Measurements from ENCODE around the gene WIPF2. TPM values are rescaled to one million over a fixed set of nuclear protein-coding genes. Genes with fewer than 3 reads are reported as not detected.

The WIPF2 gene
- total and polyA plus RNA-seq, 4 donors: 10.6 to 34.5 (median 14.9) TPM

DNA sequence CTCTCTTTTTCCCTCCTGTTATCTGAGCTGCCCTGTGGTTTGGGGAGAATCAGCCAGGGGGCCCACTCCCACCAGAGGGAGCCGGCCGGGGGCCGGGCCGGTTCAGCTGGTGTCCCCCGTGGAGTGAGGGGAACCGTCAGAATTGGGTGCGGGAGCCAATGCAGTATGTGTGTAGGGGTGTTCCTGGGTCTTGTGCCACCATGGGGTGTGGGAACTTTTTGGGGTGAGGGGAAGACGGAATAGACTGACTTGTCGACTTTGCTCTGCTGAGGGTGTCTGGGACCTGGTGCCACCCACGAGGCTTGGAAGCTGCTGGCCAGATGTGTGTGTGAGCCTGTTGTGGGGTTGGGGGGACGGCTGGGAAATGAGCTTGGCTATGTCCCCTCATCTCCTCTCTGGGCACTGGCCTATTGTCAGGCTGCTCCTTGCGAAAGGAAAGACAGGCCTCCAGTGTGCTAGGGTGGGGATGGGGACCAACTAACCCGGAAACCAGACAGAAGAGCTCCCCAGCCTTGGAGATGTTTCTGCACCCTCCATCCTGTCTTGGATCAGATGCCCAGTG lies 99.8 kb downstream of the WIPF2 start:
- DNase-seq (peak; percentile 44 to 56 (median 53)), ATAC-seq (ENCODE audit: insufficient read depth, low FRiP score) (no peak)
- H3K4me1 ChIP-seq (ENCODE audit: control insufficient read depth in 5 of 5, insufficient read depth in 5 of 5, low read length in 5 of 5): peaks cover 34 to 81% (median 61%) of the 10 kb centered on the region in 5 donors
- peak overlapping the region in 1 of 2 donors; percentile 82 for H3K9ac ChIP-seq (ENCODE audit: insufficient read depth in 1 of 2, low read length in 2 of 2)
- peaks cover 0 to 3% (median 0%) of the 10 kb centered on the region in 4 donors for H3K36me3 ChIP-seq (ENCODE audit: control insufficient read depth in 4 of 4, insufficient read depth in 4 of 4, low read length in 4 of 4)
- H3K27me3 ChIP-seq (ENCODE audit: control insufficient read depth in 3 of 3, insufficient read depth in 3 of 3, low read length in 2 of 3): no peaks in the 10 kb centered on the region
- TF ChIP-seq, protein P1, sequence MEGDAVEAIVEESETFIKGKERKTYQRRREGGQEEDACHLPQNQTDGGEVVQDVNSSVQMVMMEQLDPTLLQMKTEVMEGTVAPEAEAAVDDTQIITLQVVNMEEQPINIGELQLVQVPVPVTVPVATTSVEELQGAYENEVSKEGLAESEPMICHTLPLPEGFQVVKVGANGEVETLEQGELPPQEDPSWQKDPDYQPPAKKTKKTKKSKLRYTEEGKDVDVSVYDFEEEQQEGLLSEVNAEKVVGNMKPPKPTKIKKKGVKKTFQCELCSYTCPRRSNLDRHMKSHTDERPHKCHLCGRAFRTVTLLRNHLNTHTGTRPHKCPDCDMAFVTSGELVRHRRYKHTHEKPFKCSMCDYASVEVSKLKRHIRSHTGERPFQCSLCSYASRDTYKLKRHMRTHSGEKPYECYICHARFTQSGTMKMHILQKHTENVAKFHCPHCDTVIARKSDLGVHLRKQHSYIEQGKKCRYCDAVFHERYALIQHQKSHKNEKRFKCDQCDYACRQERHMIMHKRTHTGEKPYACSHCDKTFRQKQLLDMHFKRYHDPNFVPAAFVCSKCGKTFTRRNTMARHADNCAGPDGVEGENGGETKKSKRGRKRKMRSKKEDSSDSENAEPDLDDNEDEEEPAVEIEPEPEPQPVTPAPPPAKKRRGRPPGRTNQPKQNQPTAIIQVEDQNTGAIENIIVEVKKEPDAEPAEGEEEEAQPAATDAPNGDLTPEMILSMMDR (IDR thresholded peaks at IDR 0.05; ENCODE audit: control extremely low read depth, extremely low read depth): no peak
- peak overlapping the region; percentile 86 for H3K4me3 ChIP-seq
- WGBS, 2 donors: 4 to 11% methylated on average over 13 of the region's 13 CpGs
- no peaks in the 10 kb centered on the region for H3K9me3 ChIP-seq (ENCODE audit: control insufficient read depth in 4 of 4, insufficient read depth in 3 of 4, low read length in 3 of 4)
- H3K27ac ChIP-seq (ENCODE audit: low read depth in 1 of 2, low read length in 1 of 2): peak overlapping the region; percentile 18 to 93

DNA sequence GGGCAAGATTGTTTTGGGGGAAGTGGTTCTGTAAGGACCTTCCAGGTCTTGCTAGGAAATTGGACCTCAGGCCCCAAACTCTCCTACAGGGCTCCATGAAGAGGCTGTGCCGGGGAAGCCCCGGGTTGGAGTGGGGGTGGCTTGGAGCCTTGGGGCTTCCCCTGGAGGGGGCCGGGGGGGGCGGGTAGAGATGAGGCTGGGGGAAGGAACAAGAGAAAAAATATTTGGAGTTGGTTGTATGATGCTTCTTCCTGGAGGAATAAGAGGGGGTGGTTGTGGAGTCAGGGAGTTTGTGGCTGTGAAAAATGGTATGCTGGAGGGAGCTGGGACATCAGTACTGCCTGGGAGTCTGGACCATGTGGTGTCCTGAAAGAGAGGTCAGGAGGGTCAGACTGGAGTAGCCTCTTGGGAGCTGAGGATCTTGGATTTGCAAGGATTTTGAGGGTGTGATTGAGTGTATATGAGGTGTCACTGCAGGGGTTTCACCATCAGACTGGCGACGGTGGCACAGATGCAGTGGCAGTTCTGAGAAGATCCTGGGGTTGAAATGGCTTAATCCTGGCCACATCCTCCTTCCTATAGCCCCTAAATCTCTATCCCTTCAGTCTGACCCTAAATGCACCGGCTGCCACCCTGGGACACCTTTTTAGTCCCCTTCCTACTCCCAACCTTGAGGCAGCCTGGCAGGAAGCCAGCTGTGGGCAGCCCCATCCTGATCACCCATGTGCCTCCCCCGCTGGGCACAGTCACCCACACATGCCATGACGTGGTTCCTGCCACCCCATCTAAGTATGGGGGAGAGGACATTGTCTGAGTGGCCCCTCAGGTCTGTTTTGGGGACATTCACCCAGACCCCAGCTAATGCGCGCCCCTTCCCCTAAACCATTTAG lies 100.8 kb downstream of the WIPF2 start:
- peak in 1 of 3 donors; percentile 13 for DNase-seq
- 27 to 45% methylated on average over 11 of the region's 11 CpGs for WGBS, 2 donors
- H3K27me3 ChIP-seq (ENCODE audit: control insufficient read depth in 3 of 3, insufficient read depth in 3 of 3, low read length in 2 of 3): no peaks in the 10 kb centered on the region
- TF ChIP-seq, protein P1 (IDR thresholded peaks at IDR 0.05; ENCODE audit: control extremely low read depth, extremely low read depth): no peak
- H3K9ac ChIP-seq (ENCODE audit: insufficient read depth in 1 of 2, low read length in 2 of 2): peak overlapping the region; percentile 57 to 60
- peaks cover 43 to 82% (median 63%) of the 10 kb centered on the region in 5 donors for H3K4me1 ChIP-seq (ENCODE audit: control insufficient read depth in 5 of 5, insufficient read depth in 5 of 5, low read length in 5 of 5)
- no peaks in the 10 kb centered on the region for H3K9me3 ChIP-seq (ENCODE audit: control insufficient read depth in 4 of 4, insufficient read depth in 3 of 4, low read length in 3 of 4)
- peak overlapping the region; percentile 87 to 98 for H3K27ac ChIP-seq (ENCODE audit: low read depth in 1 of 2, low read length in 1 of 2)
- peaks cover 0 to 3% (median 0%) of the 10 kb centered on the region in 4 donors for H3K36me3 ChIP-seq (ENCODE audit: control insufficient read depth in 4 of 4, insufficient read depth in 4 of 4, low read length in 4 of 4)
- ATAC-seq (ENCODE audit: insufficient read depth, low FRiP score): no peak
- peak overlapping the region; percentile 14 for H3K4me3 ChIP-seq

DNA sequence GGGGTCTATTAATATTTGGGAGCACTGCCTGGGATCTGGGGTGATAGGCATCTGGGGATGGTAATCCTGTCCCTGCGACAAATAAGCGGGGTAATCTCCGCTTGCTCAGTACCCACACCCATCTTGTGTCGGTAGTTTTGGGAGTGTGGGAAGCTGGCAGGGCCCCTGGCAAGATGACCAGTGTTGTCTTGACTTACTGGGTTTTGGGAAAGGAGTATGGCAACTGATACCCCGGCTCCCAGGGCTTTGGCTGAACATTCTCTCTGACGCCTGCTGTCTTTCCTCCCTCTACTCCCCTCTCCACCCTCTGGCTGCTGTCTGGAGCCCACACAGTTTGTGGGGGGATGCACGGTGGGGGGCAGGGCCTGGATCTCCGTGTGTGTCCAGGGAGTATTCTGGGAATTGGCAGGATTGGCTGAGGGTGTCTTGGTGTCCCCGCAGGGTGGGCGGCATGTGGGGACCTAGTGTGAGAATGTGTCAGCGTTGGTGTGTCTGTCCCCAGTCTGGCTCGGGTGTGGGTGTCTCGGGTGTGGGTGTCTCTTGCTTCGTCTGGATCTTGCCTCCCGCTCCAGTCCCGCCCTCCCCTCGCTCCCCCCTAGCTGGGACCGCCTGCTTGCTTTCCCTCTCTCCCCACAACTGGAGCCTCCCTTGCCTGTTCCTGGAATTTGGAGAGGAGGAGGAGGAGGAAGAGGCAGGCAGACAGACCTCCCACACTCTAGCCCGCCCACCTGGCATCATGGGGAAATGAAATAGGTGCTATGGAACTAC lies 101.8 kb downstream of the WIPF2 start:
- TF ChIP-seq, protein P1 (IDR thresholded peaks at IDR 0.05; ENCODE audit: control extremely low read depth, extremely low read depth): no peak
- peak; percentile 85 to 91 (median 86) for DNase-seq
- no peaks in the 10 kb centered on the region for H3K9me3 ChIP-seq (ENCODE audit: control insufficient read depth in 4 of 4, insufficient read depth in 3 of 4, low read length in 3 of 4)
- H3K4me1 ChIP-seq (ENCODE audit: control insufficient read depth in 5 of 5, insufficient read depth in 5 of 5, low read length in 5 of 5): peaks cover 42 to 84% (median 61%) of the 10 kb centered on the region in 5 donors
- H3K27ac ChIP-seq (ENCODE audit: low read depth in 1 of 2, low read length in 1 of 2): peak overlapping the region; percentile 87 to 98
- peak overlapping the region; percentile 23 to 57 for H3K9ac ChIP-seq (ENCODE audit: insufficient read depth in 1 of 2, low read length in 2 of 2)
- no peak for ATAC-seq (ENCODE audit: insufficient read depth, low FRiP score)
- WGBS, 2 donors: 22 to 54% methylated on average over 19 of the region's 19 CpGs
- H3K36me3 ChIP-seq (ENCODE audit: control insufficient read depth in 4 of 4, insufficient read depth in 4 of 4, low read length in 4 of 4): peaks cover 0 to 3% (median 0%) of the 10 kb centered on the region in 4 donors
- peak overlapping the region; percentile 4 for H3K4me3 ChIP-seq
- no peaks in the 10 kb centered on the region for H3K27me3 ChIP-seq (ENCODE audit: control insufficient read depth in 3 of 3, insufficient read depth in 3 of 3, low read length in 2 of 3)
